HG03066 (cell line): ENCODE results near the gene RBM8A.
"Not testable (repeated sequence)": the region's sequence is repeated elsewhere in the genome, so short reads cannot be mapped to it uniquely, and the experiment has no call there.

Experiments used
- ATAC-seq: cut with Tn5 transposase; IDR thresholded peaks from one replicate; pipeline ENCODE4 v1.9.1; 2021; ENCODE audit warnings: low read depth; ENCODE audit not compliant: unreplicated experiment

The RBM8A gene

GRCh38 chr1:145956781-145957442 lies 29.6 kb upstream of the RBM8A start:
- ATAC-seq: no peak

- ATAC-seq: no peak
Measured at GRCh38 chr1:145956361-145956760, 29.1 kb upstream of the RBM8A start.

GRCh38 chr1:145955436-145955835 lies 28.2 kb upstream of the RBM8A start:
- ATAC-seq: no peak

- no peak for ATAC-seq
Measured at GRCh38 chr1:145953861-145954260, 26.6 kb upstream of the RBM8A start.

GRCh38 chr1:145952903-145953302 lies 25.6 kb upstream of the RBM8A start:
- ATAC-seq: no peak

GRCh38 chr1:145951526-145951925 lies 24.2 kb upstream of the RBM8A start:
- ATAC-seq: no peak

- no peak for ATAC-seq
Measured at GRCh38 chr1:145949219-145949618, 21.9 kb upstream of the RBM8A start.

- no peak for ATAC-seq
Measured at GRCh38 chr1:145947551-145947950, 20.3 kb upstream of the RBM8A start.

- no peak for ATAC-seq
Measured at GRCh38 chr1:145946477-145946986, 19.2 kb upstream of the RBM8A start.

- ATAC-seq: no peak
Measured at GRCh38 chr1:145944532-145944931, 17.2 kb upstream of the RBM8A start.

GRCh38 chr1:145942871-145943270 lies 15.6 kb upstream of the RBM8A start:
- no peak for ATAC-seq

GRCh38 chr1:145942405-145942804 lies 15.1 kb upstream of the RBM8A start:
- ATAC-seq: no peak

GRCh38 chr1:145937436-145937835 lies 10.2 kb upstream of the RBM8A start:
- no peak for ATAC-seq

- no peak for ATAC-seq
Measured at GRCh38 chr1:145936247-145936646, 9.0 kb upstream of the RBM8A start.

- ATAC-seq: no peak
Measured at GRCh38 chr1:145935708-145936107, 8.4 kb upstream of the RBM8A start.

- ATAC-seq: not testable (repeated sequence)
Measured at GRCh38 chr1:145932522-145933009, 5.3 kb upstream of the RBM8A start.

GRCh38 chr1:145927916-145928643 lies 796 bp upstream of the RBM8A start:
- no peak for ATAC-seq

- ATAC-seq: no peak
Measured at GRCh38 chr1:145926686-145927062, 610 bp downstream of the RBM8A start.

- no peak for ATAC-seq
Measured at GRCh38 chr1:145922266-145922665, 5.0 kb downstream of the RBM8A start.

- not testable (repeated sequence) for ATAC-seq
Measured at GRCh38 chr1:145920297-145920696, 7.0 kb downstream of the RBM8A start.

GRCh38 chr1:145918992-145919939 lies 8.0 kb downstream of the RBM8A start:
- ATAC-seq: peak; percentile 76
